C4-2B (cell line): Measurements from ENCODE around the gene INIP.

Experiments used
- ZFX ChIP-seq: fragments of 450-650 bp; IDR thresholded peaks from 2 replicates; pipeline ENCODE4 v1.6.1; 2017
- TF ChIP-seq, protein P1 (sequence below): fragments of 450-650 bp; conservative IDR thresholded peaks from 2 replicates; pipeline ENCODE4 v1.5.1; 2017; ENCODE audit warnings: mild to moderate bottlenecking

- TF ChIP-seq, protein P1, sequence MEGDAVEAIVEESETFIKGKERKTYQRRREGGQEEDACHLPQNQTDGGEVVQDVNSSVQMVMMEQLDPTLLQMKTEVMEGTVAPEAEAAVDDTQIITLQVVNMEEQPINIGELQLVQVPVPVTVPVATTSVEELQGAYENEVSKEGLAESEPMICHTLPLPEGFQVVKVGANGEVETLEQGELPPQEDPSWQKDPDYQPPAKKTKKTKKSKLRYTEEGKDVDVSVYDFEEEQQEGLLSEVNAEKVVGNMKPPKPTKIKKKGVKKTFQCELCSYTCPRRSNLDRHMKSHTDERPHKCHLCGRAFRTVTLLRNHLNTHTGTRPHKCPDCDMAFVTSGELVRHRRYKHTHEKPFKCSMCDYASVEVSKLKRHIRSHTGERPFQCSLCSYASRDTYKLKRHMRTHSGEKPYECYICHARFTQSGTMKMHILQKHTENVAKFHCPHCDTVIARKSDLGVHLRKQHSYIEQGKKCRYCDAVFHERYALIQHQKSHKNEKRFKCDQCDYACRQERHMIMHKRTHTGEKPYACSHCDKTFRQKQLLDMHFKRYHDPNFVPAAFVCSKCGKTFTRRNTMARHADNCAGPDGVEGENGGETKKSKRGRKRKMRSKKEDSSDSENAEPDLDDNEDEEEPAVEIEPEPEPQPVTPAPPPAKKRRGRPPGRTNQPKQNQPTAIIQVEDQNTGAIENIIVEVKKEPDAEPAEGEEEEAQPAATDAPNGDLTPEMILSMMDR, result no peak
- TF ChIP-seq ZFX, result no peak
Observed at GRCh38 chr9:112760821-112761220, 42.9 kb upstream of the INIP start.
